ENCODE results near the gene NFIB. TPM values are rescaled to one million over a fixed set of nuclear protein-coding genes. Genes with fewer than 3 reads are reported as not detected.

NFIB gene
- polyA plus RNA-seq, 3 donors: not detected

DNA sequence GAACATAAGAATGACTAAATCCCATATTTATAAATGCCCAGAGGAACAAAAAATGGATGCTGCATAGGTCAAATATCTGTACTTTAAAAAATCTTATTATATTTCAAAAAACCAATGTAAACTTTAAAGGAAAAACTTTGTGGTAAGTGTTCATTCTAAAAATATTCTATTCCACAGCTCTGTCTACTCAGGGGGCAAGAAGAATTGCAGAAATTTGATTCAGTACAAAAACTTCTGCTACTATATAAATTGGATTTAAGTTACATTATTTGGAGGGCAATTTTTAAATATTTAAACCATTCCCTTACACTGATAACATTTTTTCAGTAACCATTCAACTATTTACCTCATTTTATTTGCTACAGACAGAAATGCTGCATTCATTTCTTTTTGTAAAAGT lies 32.1 kb downstream of the NFIB start:
- H3K4me2 ChIP-seq (replicated peaks; ENCODE audit: extremely low read depth, low read length, poor library complexity, severe bottlenecking): no peak overlapping the region

DNA sequence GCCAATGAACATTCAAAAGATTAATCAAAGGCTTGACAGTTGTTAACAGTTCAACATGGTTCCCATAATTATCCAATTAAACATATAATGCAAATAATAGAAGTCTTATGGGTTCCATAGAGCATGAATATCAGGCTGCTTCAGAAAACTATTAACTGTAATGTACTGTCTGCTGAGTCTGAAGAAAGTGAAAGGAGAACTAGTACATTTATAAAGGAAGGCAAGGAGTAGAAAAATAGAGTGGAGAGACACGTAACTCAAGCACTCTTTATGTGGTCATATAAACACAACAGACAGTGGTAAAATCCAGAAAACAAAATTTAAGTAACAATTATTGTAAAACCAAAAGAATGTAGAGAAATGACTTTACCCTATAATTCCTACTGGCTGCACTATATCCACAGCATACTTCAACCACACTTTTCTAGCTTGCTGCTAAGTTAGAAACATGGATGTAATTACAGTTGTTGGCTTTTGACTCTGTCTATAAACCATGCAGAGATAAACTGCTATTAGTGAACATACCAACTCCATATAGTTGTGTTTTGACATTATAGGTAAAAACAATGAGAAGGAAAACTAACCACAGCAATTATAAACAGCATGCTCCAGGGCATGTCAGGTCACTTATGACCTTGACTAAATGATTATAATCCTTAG lies 32.7 kb downstream of the NFIB start:
- H3K36me3 Mint-ChIP-seq: no peaks in the 10 kb centered on the region
- Histone ChIP-seq H3K79me2 (ENCODE audit: insufficient read depth, low read length) (no peaks in the 10 kb centered on the region), H3K27me3 (ENCODE audit: control insufficient read depth in 2 of 2, insufficient read depth in 2 of 2, low read length in 2 of 2) (no peaks in the 10 kb centered on the region), H4K20me1 (ENCODE audit: insufficient read depth, low read length) (no peaks in the 10 kb centered on the region), H3K4me2 (replicated peaks; ENCODE audit: extremely low read depth, low read length, poor library complexity, severe bottlenecking) (no peak overlapping the region), H3K9me3 (replicated peaks in 1 of 2; ENCODE audit: control insufficient read depth in 1 of 2, insufficient read depth in 1 of 2, low read length in 2 of 2) (no peaks in the 10 kb centered on the region), H3K4me1 (ENCODE audit: control insufficient read depth in 1 of 2, insufficient read depth in 2 of 2, low read length in 2 of 2) (no peaks in the 10 kb centered on the region), H2AFZ (ENCODE audit: insufficient read depth, low read depth, low read length, poor library complexity, severe bottlenecking) (no peak overlapping the region), H3K36me3 (replicated peaks in 1 of 2; ENCODE audit: control insufficient read depth in 1 of 2, insufficient read depth in 2 of 2, low read length in 2 of 2) (no peaks in the 10 kb centered on the region), H3K27ac (ENCODE audit: low read depth in 1 of 2, low read length in 2 of 2) (no peak overlapping the region), H3K9ac (ENCODE audit: insufficient read depth, low read length, poor library complexity, severe bottlenecking) (no peak overlapping the region), H3K4me3 (replicated peaks in 1 of 3; ENCODE audit: low read depth in 2 of 3, low read length in 3 of 3) (no peak overlapping the region)
- WGBS (ENCODE audit: insufficient coverage): no CpG with 5 or more reads among the region's 1 CpG
- TF ChIP-seq, protein P1, sequence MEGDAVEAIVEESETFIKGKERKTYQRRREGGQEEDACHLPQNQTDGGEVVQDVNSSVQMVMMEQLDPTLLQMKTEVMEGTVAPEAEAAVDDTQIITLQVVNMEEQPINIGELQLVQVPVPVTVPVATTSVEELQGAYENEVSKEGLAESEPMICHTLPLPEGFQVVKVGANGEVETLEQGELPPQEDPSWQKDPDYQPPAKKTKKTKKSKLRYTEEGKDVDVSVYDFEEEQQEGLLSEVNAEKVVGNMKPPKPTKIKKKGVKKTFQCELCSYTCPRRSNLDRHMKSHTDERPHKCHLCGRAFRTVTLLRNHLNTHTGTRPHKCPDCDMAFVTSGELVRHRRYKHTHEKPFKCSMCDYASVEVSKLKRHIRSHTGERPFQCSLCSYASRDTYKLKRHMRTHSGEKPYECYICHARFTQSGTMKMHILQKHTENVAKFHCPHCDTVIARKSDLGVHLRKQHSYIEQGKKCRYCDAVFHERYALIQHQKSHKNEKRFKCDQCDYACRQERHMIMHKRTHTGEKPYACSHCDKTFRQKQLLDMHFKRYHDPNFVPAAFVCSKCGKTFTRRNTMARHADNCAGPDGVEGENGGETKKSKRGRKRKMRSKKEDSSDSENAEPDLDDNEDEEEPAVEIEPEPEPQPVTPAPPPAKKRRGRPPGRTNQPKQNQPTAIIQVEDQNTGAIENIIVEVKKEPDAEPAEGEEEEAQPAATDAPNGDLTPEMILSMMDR (IDR thresholded peaks at IDR 0.05): no peak
- H3K27ac Mint-ChIP-seq: no peak overlapping the region
- H3K4me1 Mint-ChIP-seq: no peaks in the 10 kb centered on the region
- no peak for DNase-seq
- H3K9me3 Mint-ChIP-seq: peaks cover 0 to 4% (median 0%) of the 10 kb centered on the region in 7 donors
- no peak overlapping the region for H3K4me3 Mint-ChIP-seq
- intact Hi-C loops (cut with micrococcal nuclease): no loop called here
- H3K27me3 Mint-ChIP-seq (ENCODE audit: low read depth in 3 of 3): peaks cover 0 to 6% (median 4%) of the 10 kb centered on the region in 3 donors

More for the DNA sequence above, 32.1 kb downstream of the NFIB start:
- H3K4me1 ChIP-seq (ENCODE audit: control insufficient read depth in 1 of 2, insufficient read depth in 2 of 2, low read length in 2 of 2): no peaks in the 10 kb centered on the region
- DNase-seq: no peak
- H3K27ac ChIP-seq (ENCODE audit: low read depth in 1 of 2, low read length in 2 of 2): no peak overlapping the region
- no peak overlapping the region for H3K4me3 ChIP-seq (replicated peaks in 1 of 3; ENCODE audit: low read depth in 2 of 3, low read length in 3 of 3)
- H2AFZ ChIP-seq (ENCODE audit: insufficient read depth, low read depth, low read length, poor library complexity, severe bottlenecking): no peak overlapping the region
- Mint-ChIP-seq H3K27ac (no peak overlapping the region), H3K27me3 (ENCODE audit: low read depth in 3 of 3) (peaks cover 0 to 6% (median 4%) of the 10 kb centered on the region in 3 donors), H3K4me1 (no peaks in the 10 kb centered on the region), H3K36me3 (no peaks in the 10 kb centered on the region), H3K4me3 (no peak overlapping the region), H3K9me3 (peaks cover 0 to 4% (median 0%) of the 10 kb centered on the region in 7 donors)
- TF ChIP-seq, protein P1 (IDR thresholded peaks at IDR 0.05): no peak
- no peaks in the 10 kb centered on the region for H3K9me3 ChIP-seq (replicated peaks in 1 of 2; ENCODE audit: control insufficient read depth in 1 of 2, insufficient read depth in 1 of 2, low read length in 2 of 2)
- intact Hi-C loops (cut with micrococcal nuclease): no loop called here
- no peaks in the 10 kb centered on the region for H3K27me3 ChIP-seq (ENCODE audit: control insufficient read depth in 2 of 2, insufficient read depth in 2 of 2, low read length in 2 of 2)
- no peaks in the 10 kb centered on the region for H4K20me1 ChIP-seq (ENCODE audit: insufficient read depth, low read length)
- no peaks in the 10 kb centered on the region for H3K36me3 ChIP-seq (replicated peaks in 1 of 2; ENCODE audit: control insufficient read depth in 1 of 2, insufficient read depth in 2 of 2, low read length in 2 of 2)
- no peaks in the 10 kb centered on the region for H3K79me2 ChIP-seq (ENCODE audit: insufficient read depth, low read length)
- no peak overlapping the region for H3K9ac ChIP-seq (ENCODE audit: insufficient read depth, low read length, poor library complexity, severe bottlenecking)

All from CD14-positive monocyte (primary cell).